GM23338 (cell line): Measurements from ENCODE around the gene PNPLA1. TPM values are rescaled to one million over a fixed set of nuclear protein-coding genes. Genes with fewer than 3 reads are reported as not detected.

Experiments
- ATAC-seq: fragments of 200-7000 bp; cut with Tn5 transposase; 3 replicates; pipeline ENCODE4 v1.9.1; 2020
- DNase-seq: peaks from one replicate; pipeline ENCODE4 v3.0.0-alpha.2; 2015; ENCODE audit warnings: low spot score
- H2AFZ ChIP-seq: fragments of 200-600 bp; sonication (generic); 2 replicates; pipeline ENCODE4 v1.8.0; 2016; ENCODE audit warnings: antibody characterized with exemption, mild to moderate bottlenecking, moderate library complexity
- H3F3A ChIP-seq: fragments of 200-600 bp; sonication (generic); replicated peaks from 2 replicates; pipeline ENCODE4 v1.8.0; 2017; ENCODE audit warnings: antibody characterized with exemption, mixed run types, low read depth
- H3K27ac ChIP-seq: fragments of 200-600 bp; sonication (generic); 2 replicates; pipeline ENCODE4 v1.6.1; 2016; ENCODE audit warnings: low read depth
- H3K27me3 ChIP-seq: fragments of 200-600 bp; sonication (generic); 2 replicates; pipeline ENCODE4 v1.8.0; 2016; ENCODE audit warnings: mild to moderate bottlenecking, mixed run types, moderate library complexity; ENCODE audit not compliant: insufficient read depth
- H3K36me3 ChIP-seq: fragments of 200-600 bp; sonication (generic); 2 replicates; pipeline ENCODE4 v1.8.0; 2016; ENCODE audit warnings: mild to moderate bottlenecking; ENCODE audit not compliant: insufficient read depth
- H3K4me1 ChIP-seq: fragments of 200-600 bp; sonication (generic); 2 replicates; pipeline ENCODE4 v1.8.0; 2016; ENCODE audit warnings: mild to moderate bottlenecking, moderate library complexity; ENCODE audit not compliant: insufficient read depth
- H3K4me2 ChIP-seq: fragments of 200-600 bp; sonication (generic); 2 replicates; pipeline ENCODE4 v1.7.1; 2017; ENCODE audit warnings: mixed run types
- H3K4me3 ChIP-seq: fragments of 200-600 bp; sonication (generic); 2 replicates; pipeline ENCODE4 v1.6.1; 2016; ENCODE audit warnings: mixed run types
- H3K79me2 ChIP-seq: fragments of 200-600 bp; sonication (generic); replicated peaks from 2 replicates; pipeline ENCODE4 v1.8.0; 2017; ENCODE audit warnings: mild to moderate bottlenecking; ENCODE audit not compliant: insufficient read depth
- H3K9me2 ChIP-seq: fragments of 200-600 bp; sonication (generic); 2 replicates; pipeline ENCODE4 v1.8.0; 2017; ENCODE audit not compliant: insufficient read depth
- H4K20me1 ChIP-seq: fragments of 200-600 bp; sonication (generic); replicated peaks from 2 replicates; pipeline ENCODE4 v1.8.0; 2017; ENCODE audit warnings: mild to moderate bottlenecking; ENCODE audit not compliant: insufficient read depth
- H3K27ac Mint-ChIP-seq: 2 replicates; pipeline ENCODE4 v1.8.0; 2020; ENCODE audit warnings: inconsistent platforms, mild to moderate bottlenecking, moderate library complexity, mixed read lengths
- H3K27me3 Mint-ChIP-seq: 3 replicates; pipeline ENCODE4 v1.8.0; 2022; ENCODE audit warnings: low read depth, mild to moderate bottlenecking, moderate library complexity, mixed read lengths, inconsistent platforms; ENCODE audit not compliant: insufficient read depth, poor library complexity
- H3K36me3 Mint-ChIP-seq: 3 replicates; pipeline ENCODE4 v1.8.0; 2021; ENCODE audit warnings: low read depth, mild to moderate bottlenecking, inconsistent platforms, moderate library complexity, mixed read lengths
- H3K4me1 Mint-ChIP-seq: 3 replicates; pipeline ENCODE4 v1.8.0; 2020; ENCODE audit warnings: mild to moderate bottlenecking, inconsistent platforms, mixed read lengths
- H3K4me3 Mint-ChIP-seq: 3 replicates; pipeline ENCODE4 v1.8.0; 2021; ENCODE audit warnings: moderate library complexity, mild to moderate bottlenecking, inconsistent platforms, mixed read lengths
- H3K9me3 Mint-ChIP-seq: 3 replicates; pipeline ENCODE4 v1.8.0; 2020; ENCODE audit warnings: moderate library complexity, mild to moderate bottlenecking, inconsistent platforms, mixed read lengths
- CTCF ChIP-seq, 2 experiments: fragments of 200-600 bp in 1 of 2; sonication (generic) in 1 of 2; conservative IDR thresholded peaks; 2 replicates each; pipeline versions ENCODE4 v1.5.1 to v1.6.1; 2016 to 2017; ENCODE audit warnings: antibody characterized with exemption in 2 of 2, low read depth in 2 of 2, mild to moderate bottlenecking in 2 of 2, moderate library complexity in 1 of 2
- EZH2phosphoT487 ChIP-seq: fragments of 200-600 bp; sonication (generic); IDR thresholded peaks from one replicate; pipeline ENCODE4 v1.8.1; 2018; ENCODE audit warnings: antibody characterized with exemption; ENCODE audit not compliant: unreplicated experiment
- JUNB ChIP-seq: IDR thresholded peaks from one replicate; pipeline ENCODE4 v1.6.1; 2016; ENCODE audit warnings: antibody characterized with exemption; ENCODE audit not compliant: unreplicated experiment
- REST ChIP-seq: IDR thresholded peaks from one replicate; pipeline ENCODE4 v1.6.1; 2018; ENCODE audit warnings: antibody characterized with exemption; ENCODE audit not compliant: unreplicated experiment
- STAT1 ChIP-seq: IDR thresholded peaks from one replicate; pipeline ENCODE4 v1.6.1; 2016; ENCODE audit warnings: antibody characterized with exemption; ENCODE audit not compliant: unreplicated experiment
- ZNF114 ChIP-seq: fragments of 250-450 bp; sonication (Bioruptor Pico); IDR thresholded peaks from 2 replicates; pipeline ENCODE4 v1.5.0; 2020; ENCODE audit warnings: mild to moderate bottlenecking, moderate library complexity
- ZNF331 ChIP-seq: fragments of 250-450 bp; sonication (Bioruptor Pico); IDR thresholded peaks from 2 replicates; pipeline ENCODE4 v1.5.0; 2020; ENCODE audit warnings: low read depth, mild to moderate bottlenecking, moderate library complexity
- polyA plus RNA-seq: library from polyadenylated mRNA; unstranded; fragments of >200 nt; fragmentation: Nextera tagmentation; extraction: Ambion mirVana; gene quantifications from 2 replicates; pipeline ENCODE4 v1.2.1, GENCODE V29; 2016
- total RNA-seq: library from RNA; depleted of rRNA; stranded (reverse); fragments of >200 nt; shearing (Covaris generic); gene quantifications from 2 replicates; pipeline ENCODE4 v1.2.3, GENCODE V29; 2014

Gene PNPLA1
- total and polyA plus RNA-seq, 2 experiments from 2014 or later: not detected

- TF ChIP-seq CTCF (conservative IDR thresholded peaks at IDR 0.05; ENCODE audit: low read depth in 2 of 2): no peak
- TF ChIP-seq EZH2phosphoT487: no peak
- TF ChIP-seq JUNB: no peak
- no peak for TF ChIP-seq REST
These were observed 26.4 kb downstream of the PNPLA1 start (continued) for GRCh38 chr6:36296240-36296639.

- no peak overlapping the region for H3K4me3 Mint-ChIP-seq
- peaks cover 1% of the 10 kb centered on the region for H3K27me3 Mint-ChIP-seq
- Histone ChIP-seq H3K79me2 (no peaks in the 10 kb centered on the region), H3K27me3 (no peaks in the 10 kb centered on the region), H3K4me1 (no peaks in the 10 kb centered on the region), H3K9me2 (no peaks in the 10 kb centered on the region), H3K4me2 (no peak overlapping the region), H3K27ac (no peak overlapping the region), H2AFZ (no peak overlapping the region), H4K20me1 (no peaks in the 10 kb centered on the region), H3K36me3 (no peaks in the 10 kb centered on the region), H3K4me3 (no peak overlapping the region), H3F3A (no peaks in the 10 kb centered on the region)
- H3K27ac Mint-ChIP-seq: no peak overlapping the region
- no peaks in the 10 kb centered on the region for H3K9me3 Mint-ChIP-seq
- H3K4me1 Mint-ChIP-seq: no peaks in the 10 kb centered on the region; the same call in 1 of the 3 replicates
- ATAC-seq: no peak
- no peaks in the 10 kb centered on the region for H3K36me3 Mint-ChIP-seq
- no peak for TF ChIP-seq EZH2phosphoT487
- no peak for TF ChIP-seq ZNF331 (CRISPR knock-in tag)
- no peak for TF ChIP-seq REST
- no peak for TF ChIP-seq CTCF (conservative IDR thresholded peaks at IDR 0.05; ENCODE audit: low read depth in 2 of 2)
- no peak for TF ChIP-seq STAT1
- TF ChIP-seq JUNB: no peak
- no peak for TF ChIP-seq ZNF114 (CRISPR knock-in tag)
- DNase-seq: no peak
These were observed 27.2 kb downstream of the PNPLA1 start for GRCh38 chr6:36297051-36297450.
